ENCODE results near the gene SORBS2. TPM values are rescaled to one million over a fixed set of nuclear protein-coding genes. Genes with fewer than 3 reads are reported as not detected.

SORBS2 gene
- total and polyA plus RNA-seq, 2 of the 8 experiments (the other 6 are each of a cell fraction or from before 2014, with no cell fraction given), result 73.0 to 87.1 TPM

DNA sequence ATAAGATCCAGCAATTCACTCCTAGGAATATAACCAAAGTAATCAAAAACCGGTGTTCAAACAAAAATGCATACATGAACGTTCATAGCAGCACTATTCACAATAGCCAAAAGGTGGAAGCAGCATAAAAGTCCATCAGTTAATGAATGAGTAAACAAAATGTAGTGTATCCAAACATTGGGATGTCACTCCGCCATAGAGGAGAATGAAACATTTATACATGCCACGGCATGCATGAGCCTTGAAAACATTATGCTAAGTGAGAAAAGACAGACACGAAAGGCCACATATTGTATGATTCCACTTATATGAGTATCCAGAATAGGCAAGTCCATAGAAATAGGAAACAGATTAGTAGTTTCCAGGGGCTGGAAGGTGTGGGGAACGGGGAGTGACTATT, 265.7 kb downstream of the SORBS2 start:
- H3K4me2 ChIP-seq (ENCODE audit: insufficient read depth in 1 of 2, low read depth in 2 of 2, low read length in 2 of 2), result no peak overlapping the region
- H3K79me2 ChIP-seq (ENCODE audit: control insufficient read depth in 1 of 2, insufficient read depth in 2 of 2, low read length in 2 of 2), result no peaks in the 10 kb centered on the region
- H3K36me3 ChIP-seq (ENCODE audit: control insufficient read depth in 2 of 4, insufficient read depth in 4 of 4, low read length in 3 of 4), result no peaks in the 10 kb centered on the region
- no peak for FAIRE-seq
- POLR2A ChIA-PET (ENCODE audit: partially characterized antibody), result no interaction called here
- H2BK15ac ChIP-seq (ENCODE audit: low read length), result no peak overlapping the region
- no peak overlapping the region for H2AK5ac ChIP-seq (ENCODE audit: low read depth, low read length)
- H2AFZ ChIP-seq (ENCODE audit: low read length), result no peak overlapping the region
- H3K56ac ChIP-seq (replicated peaks; ENCODE audit: insufficient read length, low read depth, low read length), result no peak overlapping the region
- H3K9me3 ChIP-seq (ENCODE audit: insufficient read depth in 2 of 2, low read depth in 1 of 2, low read length in 1 of 2), result no peaks in the 10 kb centered on the region
- no peak overlapping the region for H2BK20ac ChIP-seq (ENCODE audit: low read length)
- H4K91ac ChIP-seq (replicated peaks; ENCODE audit: insufficient read length, low read length), result no peak overlapping the region
- H2BK12ac ChIP-seq (ENCODE audit: low read depth, low read length), result no peak overlapping the region
- H4K8ac ChIP-seq (ENCODE audit: extremely low read depth, insufficient read depth, low read length), result no peak overlapping the region
- H4K5ac ChIP-seq (ENCODE audit: insufficient read length, low read depth, low read length), result no peak overlapping the region
- H2BK5ac ChIP-seq (ENCODE audit: low read depth, low read length), result no peak overlapping the region
- H3K4me1 ChIP-seq (replicated peaks in 1 of 4; ENCODE audit: control insufficient read depth in 3 of 4, insufficient read depth in 4 of 4, low read length in 3 of 4), result no peaks in the 10 kb centered on the region
- CTCF ChIA-PET (ENCODE audit: partially characterized antibody), result interaction anchor here (0.7 to 0.9 kb wide), 2 partner anchors 293 to 492 kb away, joined by 3 read pairs; no protein-coding TSS in a partner anchor
- DNase-seq (ENCODE audit: low read depth in 1 of 2, low spot score in 2 of 2), result no peak
- peaks cover 0 to 4% (median under 1%) of the 10 kb centered on the region in 4 experiments; a peak in 3 of 7 replicates for H3K27me3 ChIP-seq (replicated peaks in 1 of 4; ENCODE audit: control insufficient read depth in 3 of 4, extremely low read depth in 1 of 4, insufficient read depth in 3 of 4, low read length in 3 of 4)
- no peak overlapping the region for H3K9ac ChIP-seq (replicated peaks in 1 of 4; ENCODE audit: extremely low read depth in 1 of 4, low read depth in 3 of 4, low read length in 3 of 4)
- H3K23me2 ChIP-seq (ENCODE audit: low read depth, low read length), result no peaks in the 10 kb centered on the region; the same call in 1 of the 2 replicates
- H3K27ac ChIP-seq (ENCODE audit: low read depth, low read length), result no peak overlapping the region
- no peak overlapping the region for H2BK120ac ChIP-seq (replicated peaks; ENCODE audit: low read depth, low read length)
- H3K4ac ChIP-seq (replicated peaks; ENCODE audit: insufficient read length, low read depth, low read length), result no peak overlapping the region
- no peak overlapping the region for H3K18ac ChIP-seq (ENCODE audit: extremely low read depth, low read length)
- no peak overlapping the region for H3K23ac ChIP-seq (ENCODE audit: insufficient read length)
- 83% methylated on average over 6 of the region's 6 CpGs; no CpG with 5 or more reads in 1 of the 2 experiments for WGBS, 2 experiments (ENCODE audit: extremely low coverage in 1 of 2, insufficient coverage in 1 of 2, insufficient read length in 1 of 2, insufficient replicate concordance in 2 of 2, low coverage in 1 of 2, low lambda C conversion rate in 2 of 2, missing lambda C conversion rate in 1 of 2)
- no peaks in the 10 kb centered on the region for H4K20me1 ChIP-seq (replicated peaks in 1 of 2; ENCODE audit: control insufficient read depth in 1 of 2, insufficient read depth in 2 of 2, low read length in 2 of 2)
- H3K4me3 ChIP-seq (ENCODE audit: extremely low read depth in 1 of 4, insufficient read depth in 2 of 4, low read depth in 3 of 4, low read length in 4 of 4), result no peak overlapping the region
- H3K14ac ChIP-seq (ENCODE audit: insufficient read length), result no peak overlapping the region
- no peaks in the 10 kb centered on the region for H3K79me1 ChIP-seq (ENCODE audit: low read depth, low read length)
- TF ChIP-seq, protein P1, sequence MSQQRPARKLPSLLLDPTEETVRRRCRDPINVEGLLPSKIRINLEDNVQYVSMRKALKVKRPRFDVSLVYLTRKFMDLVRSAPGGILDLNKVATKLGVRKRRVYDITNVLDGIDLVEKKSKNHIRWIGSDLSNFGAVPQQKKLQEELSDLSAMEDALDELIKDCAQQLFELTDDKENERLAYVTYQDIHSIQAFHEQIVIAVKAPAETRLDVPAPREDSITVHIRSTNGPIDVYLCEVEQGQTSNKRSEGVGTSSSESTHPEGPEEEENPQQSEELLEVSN (IDR thresholded peaks at IDR 0.05), result no peak
- TF ChIP-seq CHD1 (IDR thresholded peaks at IDR 0.05; ENCODE audit: low read depth, low read length) (no peak), EZH2 (IDR thresholded peaks at IDR 0.05; ENCODE audit: low read depth, low read length, severe bottlenecking) (no peak), SP2 (IDR thresholded peaks at IDR 0.05; ENCODE audit: low read length) (no peak), CBX5 (IDR thresholded peaks at IDR 0.05; ENCODE audit: low read depth, low read length) (no peak), POU5F1 (IDR thresholded peaks at IDR 0.05; ENCODE audit: low read depth, low read length) (no peak), NRF1 (IDR thresholded peaks at IDR 0.05; ENCODE audit: low read depth, low read length) (no peak), GABPA (IDR thresholded peaks at IDR 0.05; ENCODE audit: borderline replicate concordance, insufficient read depth, low read length) (no peak), EP300 (IDR thresholded peaks at IDR 0.05; ENCODE audit: borderline replicate concordance in 1 of 2, low read depth in 2 of 2, low read length in 2 of 2) (no peak), RXRA (IDR thresholded peaks at IDR 0.05; ENCODE audit: insufficient read depth, low read depth, low read length) (no peak), RNF2 (IDR thresholded peaks at IDR 0.05; ENCODE audit: borderline replicate concordance, low read depth, low read length, missing control alignments, poor library complexity, severe bottlenecking) (no peak), TAF7 (optimal IDR thresholded peaks at IDR 0.05; ENCODE audit: borderline replicate concordance, low read depth, low read length) (no peak)
- TF ChIP-seq, protein P2, sequence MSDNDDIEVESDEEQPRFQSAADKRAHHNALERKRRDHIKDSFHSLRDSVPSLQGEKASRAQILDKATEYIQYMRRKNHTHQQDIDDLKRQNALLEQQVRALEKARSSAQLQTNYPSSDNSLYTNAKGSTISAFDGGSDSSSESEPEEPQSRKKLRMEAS (IDR thresholded peaks at IDR 0.05), result no peak
